ENCODE measurements around the gene AFTPH.

Gene AFTPH

DNA sequence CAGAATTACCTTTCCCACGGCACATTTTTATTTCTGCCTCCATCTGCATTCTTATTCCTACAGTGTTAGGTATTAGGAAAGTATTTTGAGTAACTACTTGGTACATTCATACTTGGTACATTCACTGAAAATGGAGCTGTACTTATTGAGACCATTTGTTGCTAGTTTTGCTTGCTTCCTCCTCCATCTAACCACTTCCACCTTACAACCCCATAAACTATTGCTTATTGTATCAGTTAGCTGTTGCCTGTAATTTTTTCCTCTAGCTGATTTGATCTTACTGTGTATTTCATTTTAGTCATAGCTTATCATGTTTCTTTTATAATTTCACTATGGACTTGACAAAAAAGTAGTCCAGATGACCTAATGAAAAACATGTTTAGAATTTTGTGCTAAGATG, 50.7 kb downstream of the AFTPH start:
- H3K36me3 ChIP-seq (ENCODE audit: control insufficient read depth, low read depth, low read length), result peaks cover 15% of the 10 kb centered on the region
- H3K9ac ChIP-seq (ENCODE audit: low read length), result no peak overlapping the region
- no peak overlapping the region for H3K4me3 ChIP-seq (ENCODE audit: low read length)

DNA sequence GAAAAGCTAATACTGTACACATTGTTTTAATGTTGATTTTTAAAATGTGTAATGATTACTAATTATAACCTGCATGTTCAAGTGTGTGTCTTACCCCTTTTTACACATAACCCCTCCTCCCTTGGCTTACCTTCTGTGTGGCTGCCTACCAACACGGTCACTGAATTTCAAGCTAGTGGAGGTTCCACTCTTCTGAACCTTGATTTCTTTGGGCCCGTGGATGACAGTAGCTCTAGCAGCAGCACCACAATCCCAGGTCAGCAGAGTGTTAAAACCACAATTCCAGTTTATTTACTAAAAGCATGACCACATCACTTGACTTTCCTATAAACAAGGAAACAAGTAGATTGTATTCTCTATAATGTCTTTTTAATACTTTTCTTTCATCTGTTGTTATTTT, 56.9 kb downstream of the AFTPH start:
- Histone ChIP-seq H3K4me1 (ENCODE audit: control insufficient read depth, low read depth, low read length) (no peaks in the 10 kb centered on the region), H3K4me3 (ENCODE audit: low read length) (no peak overlapping the region), H3K9me3 (ENCODE audit: control insufficient read depth, low read depth, low read length) (no peaks in the 10 kb centered on the region), H3K27ac (ENCODE audit: low read length) (no peak overlapping the region), H3K27me3 (ENCODE audit: control insufficient read depth, insufficient read depth, low read length) (no peaks in the 10 kb centered on the region), H3K9ac (ENCODE audit: low read length) (no peak overlapping the region), H3K36me3 (ENCODE audit: control insufficient read depth, low read depth, low read length) (peaks cover 8% of the 10 kb centered on the region)

More for the DNA sequence above, 50.7 kb downstream of the AFTPH start:
- Histone ChIP-seq H3K27ac (ENCODE audit: low read length) (no peak overlapping the region), H3K9me3 (ENCODE audit: control insufficient read depth, low read depth, low read length) (no peaks in the 10 kb centered on the region), H3K4me1 (ENCODE audit: control insufficient read depth, low read depth, low read length) (no peaks in the 10 kb centered on the region), H3K27me3 (ENCODE audit: control insufficient read depth, insufficient read depth, low read length) (no peaks in the 10 kb centered on the region)

DNA sequence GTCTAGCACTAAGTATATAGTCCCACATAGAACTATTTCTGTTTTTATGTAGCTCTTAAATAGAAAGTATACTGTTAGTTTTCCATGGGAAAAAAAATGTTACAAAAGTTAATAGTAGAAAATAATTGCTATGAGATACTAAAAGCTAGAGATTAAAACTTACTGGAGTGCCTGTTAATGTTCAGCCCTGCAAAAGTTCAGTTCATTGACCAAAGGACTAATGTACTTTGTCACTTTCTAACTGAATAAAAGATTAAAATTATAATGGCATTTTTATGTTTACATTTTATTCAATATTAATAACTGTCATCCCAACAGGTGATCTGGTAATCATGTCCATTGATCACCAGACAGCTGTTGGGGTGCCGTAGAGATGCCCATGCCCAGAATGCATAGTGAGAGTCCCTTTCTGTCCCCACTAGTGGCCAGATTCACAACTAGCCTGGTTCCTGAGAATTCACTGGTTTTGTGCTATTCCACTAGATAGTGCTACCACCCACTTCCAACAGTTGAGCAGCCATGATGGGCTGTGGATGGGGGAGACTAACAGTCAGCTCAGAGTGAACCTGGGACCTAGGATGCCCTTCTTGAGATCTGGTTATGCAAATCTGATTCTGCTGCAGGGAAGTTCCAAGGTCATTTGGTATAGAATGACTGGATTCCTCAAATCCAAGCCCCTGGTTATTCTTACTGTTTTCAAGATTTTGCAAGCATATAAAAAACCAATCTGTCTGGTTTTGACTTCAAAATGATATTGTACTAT, 57.8 kb downstream of the AFTPH start:
- no peaks in the 10 kb centered on the region for H3K9me3 ChIP-seq (ENCODE audit: control insufficient read depth, low read depth, low read length)
- H3K27me3 ChIP-seq (ENCODE audit: control insufficient read depth, insufficient read depth, low read length), result no peaks in the 10 kb centered on the region
- H3K9ac ChIP-seq (ENCODE audit: low read length), result no peak overlapping the region
- no peak overlapping the region for H3K27ac ChIP-seq (ENCODE audit: low read length)
- peaks cover 9% of the 10 kb centered on the region for H3K36me3 ChIP-seq (ENCODE audit: control insufficient read depth, low read depth, low read length)
- H3K4me1 ChIP-seq (ENCODE audit: control insufficient read depth, low read depth, low read length), result no peaks in the 10 kb centered on the region
- no peak overlapping the region for H3K4me3 ChIP-seq (ENCODE audit: low read length)

- Histone ChIP-seq H3K27ac (ENCODE audit: low read length) (no peak overlapping the region), H3K27me3 (ENCODE audit: control insufficient read depth, insufficient read depth, low read length) (no peaks in the 10 kb centered on the region), H3K4me3 (ENCODE audit: low read length) (no peak overlapping the region), H3K9ac (ENCODE audit: low read length) (no peak overlapping the region), H3K4me1 (ENCODE audit: control insufficient read depth, low read depth, low read length) (no peaks in the 10 kb centered on the region), H3K9me3 (ENCODE audit: control insufficient read depth, low read depth, low read length) (no peaks in the 10 kb centered on the region), H3K36me3 (ENCODE audit: control insufficient read depth, low read depth, low read length) (peaks cover 9% of the 10 kb centered on the region)
These were observed 58.7 kb downstream of the AFTPH start for GRCh38 chr2:64582774-64583340.

DNA sequence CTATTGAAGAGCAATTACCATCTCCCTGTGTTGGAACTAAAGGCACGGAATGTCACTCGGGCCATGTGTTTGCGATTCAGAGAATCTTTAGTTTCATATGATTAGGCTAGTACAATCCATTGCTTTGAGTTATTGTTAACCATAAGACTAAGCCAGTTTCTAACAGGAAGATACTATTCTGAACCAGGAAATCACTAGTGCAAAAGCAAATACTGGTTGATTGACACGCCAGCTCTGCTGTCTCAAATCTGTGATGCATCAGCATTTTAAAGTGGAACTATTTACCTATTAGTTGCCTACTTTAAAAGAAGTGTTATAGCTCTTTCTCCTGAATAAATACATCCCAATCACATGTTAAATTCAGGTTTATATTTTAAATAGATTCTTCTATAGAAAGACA, 61.9 kb downstream of the AFTPH start:
- H3K9ac ChIP-seq (ENCODE audit: low read length), result no peak overlapping the region
- H3K36me3 ChIP-seq (ENCODE audit: control insufficient read depth, low read depth, low read length), result peaks cover 21% of the 10 kb centered on the region
- no peak overlapping the region for H3K4me3 ChIP-seq (ENCODE audit: low read length)
- no peaks in the 10 kb centered on the region for H3K4me1 ChIP-seq (ENCODE audit: control insufficient read depth, low read depth, low read length)
- no peaks in the 10 kb centered on the region for H3K27me3 ChIP-seq (ENCODE audit: control insufficient read depth, insufficient read depth, low read length)
- H3K9me3 ChIP-seq (ENCODE audit: control insufficient read depth, low read depth, low read length), result no peaks in the 10 kb centered on the region
- no peak overlapping the region for H3K27ac ChIP-seq (ENCODE audit: low read length)

- Histone ChIP-seq H3K27me3 (ENCODE audit: control insufficient read depth, insufficient read depth, low read length) (no peaks in the 10 kb centered on the region), H3K9me3 (ENCODE audit: control insufficient read depth, low read depth, low read length) (no peaks in the 10 kb centered on the region), H3K36me3 (ENCODE audit: control insufficient read depth, low read depth, low read length) (peaks cover 21% of the 10 kb centered on the region), H3K9ac (ENCODE audit: low read length) (no peak overlapping the region), H3K27ac (ENCODE audit: low read length) (no peak overlapping the region), H3K4me1 (ENCODE audit: control insufficient read depth, low read depth, low read length) (no peaks in the 10 kb centered on the region), H3K4me3 (ENCODE audit: low read length) (no peak overlapping the region)
These were observed 62.9 kb downstream of the AFTPH start for GRCh38 chr2:64586883-64587481.

- Histone ChIP-seq H3K27me3 (ENCODE audit: control insufficient read depth, insufficient read depth, low read length) (no peaks in the 10 kb centered on the region), H3K9me3 (ENCODE audit: control insufficient read depth, low read depth, low read length) (no peaks in the 10 kb centered on the region), H3K4me3 (ENCODE audit: low read length) (no peak overlapping the region), H3K27ac (ENCODE audit: low read length) (no peak overlapping the region), H3K9ac (ENCODE audit: low read length) (no peak overlapping the region), H3K36me3 (ENCODE audit: control insufficient read depth, low read depth, low read length) (peaks cover 21% of the 10 kb centered on the region), H3K4me1 (ENCODE audit: control insufficient read depth, low read depth, low read length) (no peaks in the 10 kb centered on the region)
These were observed 63.4 kb downstream of the AFTPH start for GRCh38 chr2:64587561-64587960.

DNA sequence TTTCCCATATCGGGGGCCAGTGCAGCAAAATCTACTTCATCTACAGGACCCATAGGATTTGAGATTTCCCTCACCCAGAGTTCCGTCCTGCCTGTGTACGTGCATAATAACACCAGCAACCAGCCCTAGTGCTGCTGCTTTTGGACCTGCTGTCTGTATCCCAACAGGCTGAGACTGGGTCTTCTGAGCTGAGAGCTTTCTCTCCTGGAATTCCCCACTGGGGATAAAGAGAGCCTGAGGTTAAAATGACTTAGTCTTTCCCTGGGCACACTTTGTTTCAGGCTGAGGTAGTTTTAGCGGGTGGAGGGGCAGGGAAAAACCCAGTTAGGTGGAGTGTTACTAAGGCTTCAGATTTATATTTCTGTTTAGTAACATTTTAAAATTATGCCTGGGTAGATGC, 67.1 kb downstream of the AFTPH start:
- Histone ChIP-seq H3K36me3 (ENCODE audit: control insufficient read depth, low read depth, low read length) (peaks cover 16% of the 10 kb centered on the region), H3K4me3 (ENCODE audit: low read length) (no peak overlapping the region), H3K9ac (ENCODE audit: low read length) (no peak overlapping the region), H3K27ac (ENCODE audit: low read length) (no peak overlapping the region), H3K27me3 (ENCODE audit: control insufficient read depth, insufficient read depth, low read length) (no peaks in the 10 kb centered on the region), H3K4me1 (ENCODE audit: control insufficient read depth, low read depth, low read length) (no peaks in the 10 kb centered on the region), H3K9me3 (ENCODE audit: control insufficient read depth, low read depth, low read length) (no peaks in the 10 kb centered on the region)

DNA sequence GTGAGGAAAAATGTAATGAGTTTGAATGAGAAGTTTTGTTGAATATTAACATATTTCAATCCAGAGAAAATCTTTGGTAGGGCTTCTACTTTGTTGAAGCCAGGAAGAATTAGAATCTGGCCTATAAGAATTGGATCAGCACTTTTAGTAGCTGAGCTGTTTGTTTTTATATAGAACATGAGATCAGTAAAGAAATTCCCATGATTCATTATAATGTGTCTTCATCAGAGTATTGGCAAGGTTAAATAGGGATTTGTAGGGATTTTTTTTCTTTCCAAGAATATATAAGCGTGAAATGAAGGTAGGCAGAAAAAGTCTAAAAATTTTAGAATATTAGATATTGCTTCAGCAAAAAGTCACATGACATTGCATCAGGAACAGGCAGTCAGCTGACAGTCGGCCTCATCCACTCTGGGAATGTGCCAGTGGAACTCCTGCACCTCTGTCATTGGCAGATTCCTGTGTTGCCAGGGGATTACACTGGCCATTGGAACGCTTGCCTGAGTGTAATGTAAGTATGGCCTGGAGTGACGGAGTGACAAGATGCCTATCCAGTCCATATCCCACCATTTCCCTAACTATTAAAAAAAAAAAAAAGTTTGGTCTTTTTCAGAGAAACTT, 69.0 kb downstream of the AFTPH start:
- no peak overlapping the region for H3K4me3 ChIP-seq (ENCODE audit: low read length)
- no peaks in the 10 kb centered on the region for H3K9me3 ChIP-seq (ENCODE audit: control insufficient read depth, low read depth, low read length)
- H3K4me1 ChIP-seq (ENCODE audit: control insufficient read depth, low read depth, low read length), result no peaks in the 10 kb centered on the region
- H3K27ac ChIP-seq (ENCODE audit: low read length), result no peak overlapping the region
- peaks cover 13% of the 10 kb centered on the region for H3K36me3 ChIP-seq (ENCODE audit: control insufficient read depth, low read depth, low read length)
- H3K27me3 ChIP-seq (ENCODE audit: control insufficient read depth, insufficient read depth, low read length), result no peaks in the 10 kb centered on the region
- no peak overlapping the region for H3K9ac ChIP-seq (ENCODE audit: low read length)

DNA sequence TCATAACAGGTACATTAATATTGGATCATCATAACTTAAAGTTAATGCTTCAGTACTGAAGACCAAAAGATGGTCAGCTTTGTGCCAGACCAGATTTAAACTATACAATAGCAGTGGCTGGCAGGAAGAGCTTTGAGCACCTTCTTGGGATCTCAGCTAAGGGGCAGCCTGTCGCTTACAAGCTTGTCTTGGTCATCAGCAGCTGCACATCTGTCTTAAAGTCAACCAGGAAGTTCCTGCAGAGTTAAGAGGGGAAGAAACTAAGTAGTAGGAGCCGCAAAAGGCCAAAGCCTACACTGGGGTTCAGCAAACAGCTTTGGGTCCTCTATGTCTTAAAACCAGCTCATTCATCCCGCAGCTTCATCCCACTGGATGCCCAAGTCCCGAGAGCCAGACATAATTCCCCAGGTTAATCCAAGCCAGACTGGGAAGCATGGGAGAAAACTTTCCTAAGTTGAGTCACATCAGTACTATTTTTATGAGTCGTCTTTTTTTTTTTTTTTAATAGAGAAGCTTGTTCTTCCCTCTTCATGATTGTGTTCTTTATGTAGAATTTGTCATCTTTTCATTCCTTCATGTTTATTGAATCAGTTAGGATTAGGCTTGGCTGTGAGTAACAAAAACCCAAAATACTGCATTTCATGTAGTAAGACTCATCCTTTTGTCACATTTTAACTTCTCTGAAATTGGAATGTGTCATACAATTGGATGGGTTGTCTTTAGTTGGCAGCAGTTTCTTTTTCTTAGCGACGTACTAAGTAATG, 70.3 kb downstream of the AFTPH start:
- no peak overlapping the region for H3K4me3 ChIP-seq (ENCODE audit: low read length)
- peaks cover 4% of the 10 kb centered on the region for H3K36me3 ChIP-seq (ENCODE audit: control insufficient read depth, low read depth, low read length)
- H3K9me3 ChIP-seq (ENCODE audit: control insufficient read depth, low read depth, low read length), result no peaks in the 10 kb centered on the region
- no peaks in the 10 kb centered on the region for H3K4me1 ChIP-seq (ENCODE audit: control insufficient read depth, low read depth, low read length)
- no peak overlapping the region for H3K9ac ChIP-seq (ENCODE audit: low read length)
- H3K27ac ChIP-seq (ENCODE audit: low read length), result no peak overlapping the region
- H3K27me3 ChIP-seq (ENCODE audit: control insufficient read depth, insufficient read depth, low read length), result no peaks in the 10 kb centered on the region
